Activated B cell treated with CpG ODN at 0.5 μM for 24 hours (primary cell): ENCODE data around the gene FKBP14. TPM values are rescaled to one million over a fixed set of nuclear protein-coding genes. Genes with fewer than 3 reads are reported as not detected.

Source experiments
- ATAC-seq: fragments of 200-7000 bp; cut with Tn5 transposase; one replicate; pipeline ENCODE4 v1.10.0; 2021; ENCODE audit warnings: low read depth, mild to moderate bottlenecking, moderate library complexity
- CTCF ChIA-PET: fragments of 350-600 bp; sonication (Branson Sonifier 250); formaldehyde crosslinking; loops from one replicate; lab custom pipeline; 2021; ENCODE audit warnings: antibody characterized with exemption; lab: Charles Lee
- POLR2A ChIA-PET: fragments of 350-600 bp; sonication (Branson Sonifier 250); formaldehyde crosslinking; loops from one replicate; lab custom pipeline; 2021; ENCODE audit warnings: antibody characterized with exemption; lab: Charles Lee
- DNase-seq: peaks from one replicate; pipeline ENCODE4 v3.0.0; 2022
- H3K27ac Mint-ChIP-seq: one replicate; pipeline ENCODE4 v1.8.0; 2020; ENCODE audit warnings: mixed read lengths
- H3K27me3 Mint-ChIP-seq: one replicate; pipeline ENCODE4 v1.8.0; 2021; ENCODE audit warnings: mixed read lengths
- H3K36me3 Mint-ChIP-seq: one replicate; pipeline ENCODE4 v1.8.0; 2021; ENCODE audit warnings: low read depth, mixed read lengths
- H3K4me1 Mint-ChIP-seq: one replicate; pipeline ENCODE4 v1.8.0; 2021; ENCODE audit warnings: mixed read lengths
- H3K4me3 Mint-ChIP-seq: one replicate; pipeline ENCODE4 v1.8.0; 2020; ENCODE audit warnings: mild to moderate bottlenecking, mixed read lengths
- H3K9me3 Mint-ChIP-seq: one replicate; pipeline ENCODE4 v1.8.0; 2020; ENCODE audit warnings: mixed read lengths
- intact Hi-C: fragments of 100-400 bp; cut with micrococcal nuclease; formaldehyde crosslinking; loops from one replicate; pipeline ENCODE4 v1.15.1; 2024
- total RNA-seq: library from RNA; stranded (reverse); gene quantifications from 2 replicates; pipeline ENCODE4 v1.2.3, GENCODE V29; 2022
- TF ChIP-seq, protein P1 (sequence below): fragments of 200-600 bp; IDR thresholded peaks from one replicate; pipeline ENCODE4 v1.8.0; 2022; ENCODE audit warnings: antibody characterized with exemption, mild to moderate bottlenecking

FKBP14 gene
- total RNA-seq, 1 donor from 2014 or later, result 11.4 TPM

DNA sequence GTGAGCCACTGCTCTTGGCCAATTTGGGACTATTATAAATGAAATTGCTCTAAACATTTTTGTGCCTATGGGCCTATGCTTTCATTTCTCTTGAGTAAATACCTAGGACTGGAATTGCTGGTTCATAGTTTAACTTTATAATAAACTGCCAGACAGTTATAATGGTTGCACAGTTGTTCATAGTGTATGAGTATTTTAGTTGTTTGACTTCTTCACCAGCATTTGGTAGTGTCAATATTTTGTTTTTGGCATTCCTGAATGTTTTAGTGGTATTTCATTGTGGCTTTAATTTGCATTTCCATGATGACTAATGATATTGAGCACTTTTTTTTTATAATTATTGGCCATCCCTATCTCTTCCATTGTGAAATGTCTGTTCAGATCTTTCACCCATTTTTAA, 31.2 kb upstream of the FKBP14 start:
- H3K9me3 Mint-ChIP-seq, result no peaks in the 10 kb centered on the region
- H3K27me3 Mint-ChIP-seq, result no peaks in the 10 kb centered on the region
- ChIA-PET CTCF (no interaction called here), POLR2A (no interaction called here)
- TF ChIP-seq, protein P1, sequence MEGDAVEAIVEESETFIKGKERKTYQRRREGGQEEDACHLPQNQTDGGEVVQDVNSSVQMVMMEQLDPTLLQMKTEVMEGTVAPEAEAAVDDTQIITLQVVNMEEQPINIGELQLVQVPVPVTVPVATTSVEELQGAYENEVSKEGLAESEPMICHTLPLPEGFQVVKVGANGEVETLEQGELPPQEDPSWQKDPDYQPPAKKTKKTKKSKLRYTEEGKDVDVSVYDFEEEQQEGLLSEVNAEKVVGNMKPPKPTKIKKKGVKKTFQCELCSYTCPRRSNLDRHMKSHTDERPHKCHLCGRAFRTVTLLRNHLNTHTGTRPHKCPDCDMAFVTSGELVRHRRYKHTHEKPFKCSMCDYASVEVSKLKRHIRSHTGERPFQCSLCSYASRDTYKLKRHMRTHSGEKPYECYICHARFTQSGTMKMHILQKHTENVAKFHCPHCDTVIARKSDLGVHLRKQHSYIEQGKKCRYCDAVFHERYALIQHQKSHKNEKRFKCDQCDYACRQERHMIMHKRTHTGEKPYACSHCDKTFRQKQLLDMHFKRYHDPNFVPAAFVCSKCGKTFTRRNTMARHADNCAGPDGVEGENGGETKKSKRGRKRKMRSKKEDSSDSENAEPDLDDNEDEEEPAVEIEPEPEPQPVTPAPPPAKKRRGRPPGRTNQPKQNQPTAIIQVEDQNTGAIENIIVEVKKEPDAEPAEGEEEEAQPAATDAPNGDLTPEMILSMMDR, result no peak
- peaks cover 27% of the 10 kb centered on the region for H3K36me3 Mint-ChIP-seq
- DNase-seq (no peak), ATAC-seq (no peak)
- peaks cover 20% of the 10 kb centered on the region for H3K4me1 Mint-ChIP-seq
- intact Hi-C loops, result no loop called here
- H3K27ac Mint-ChIP-seq, result no peak overlapping the region
- H3K4me3 Mint-ChIP-seq, result no peak overlapping the region

DNA sequence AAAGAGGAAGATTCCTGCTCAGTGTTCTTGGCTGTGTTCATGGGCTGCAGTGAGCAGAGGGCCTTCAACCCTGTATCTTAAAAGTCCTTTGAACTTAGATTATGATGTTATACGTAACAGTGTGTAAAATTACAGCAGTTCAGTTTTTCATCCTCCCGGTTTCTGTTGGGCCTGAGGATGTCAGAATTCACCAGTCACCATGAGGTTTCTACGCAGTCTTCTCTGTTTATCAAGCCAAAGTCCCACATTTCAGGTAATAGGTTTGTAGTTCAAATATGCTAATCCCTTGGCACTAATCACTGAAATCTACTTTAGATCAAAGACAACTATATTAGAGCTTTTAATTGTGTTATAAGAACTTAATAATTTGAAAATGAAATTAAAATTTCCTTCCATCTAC, 26.6 kb upstream of the FKBP14 start:
- H3K27me3 Mint-ChIP-seq, result no peaks in the 10 kb centered on the region
- H3K9me3 Mint-ChIP-seq, result no peaks in the 10 kb centered on the region
- no peak overlapping the region for H3K4me3 Mint-ChIP-seq
- ChIA-PET POLR2A (no interaction called here), CTCF (no interaction called here)
- H3K27ac Mint-ChIP-seq, result no peak overlapping the region
- no peaks in the 10 kb centered on the region for H3K4me1 Mint-ChIP-seq
- H3K36me3 Mint-ChIP-seq, result peaks cover 42% of the 10 kb centered on the region
- intact Hi-C loops, result no loop called here
- DNase-seq, result no peak
- ATAC-seq, result no peak
- TF ChIP-seq, protein P1, result no peak

DNA sequence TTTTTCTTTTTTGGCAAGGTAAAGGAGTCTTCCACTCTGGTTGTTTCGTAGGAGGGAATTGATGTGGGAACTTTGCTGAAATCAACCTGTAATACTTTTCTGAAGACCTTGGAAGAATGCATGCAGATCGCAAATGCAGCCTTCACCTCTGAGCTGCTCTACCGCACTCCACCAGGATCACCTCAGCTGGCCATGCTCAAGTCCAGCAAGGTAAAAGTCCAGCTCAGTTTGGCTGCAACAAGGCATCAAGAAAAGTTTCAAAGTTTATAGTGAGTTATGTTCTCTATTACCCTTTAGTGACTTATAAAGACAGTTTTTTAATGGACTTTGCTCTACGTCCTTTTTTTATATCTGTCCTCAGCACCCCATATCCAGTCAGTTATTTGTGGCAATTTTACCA, 22.7 kb upstream of the FKBP14 start:
- no peaks in the 10 kb centered on the region for H3K4me1 Mint-ChIP-seq
- no peak overlapping the region for H3K4me3 Mint-ChIP-seq
- no peaks in the 10 kb centered on the region for H3K27me3 Mint-ChIP-seq
- H3K27ac Mint-ChIP-seq, result no peak overlapping the region
- no peak for ATAC-seq
- no peak for DNase-seq
- H3K9me3 Mint-ChIP-seq, result no peaks in the 10 kb centered on the region
- intact Hi-C loops, result no loop called here
- ChIA-PET POLR2A (no interaction called here), CTCF (interaction anchor here (1.6 kb wide), 1 partner anchor 13 kb away, joined by 10 read pairs; no protein-coding TSS in a partner anchor)
- H3K36me3 Mint-ChIP-seq, result peaks cover 52% of the 10 kb centered on the region
- TF ChIP-seq, protein P1, result no peak

DNA sequence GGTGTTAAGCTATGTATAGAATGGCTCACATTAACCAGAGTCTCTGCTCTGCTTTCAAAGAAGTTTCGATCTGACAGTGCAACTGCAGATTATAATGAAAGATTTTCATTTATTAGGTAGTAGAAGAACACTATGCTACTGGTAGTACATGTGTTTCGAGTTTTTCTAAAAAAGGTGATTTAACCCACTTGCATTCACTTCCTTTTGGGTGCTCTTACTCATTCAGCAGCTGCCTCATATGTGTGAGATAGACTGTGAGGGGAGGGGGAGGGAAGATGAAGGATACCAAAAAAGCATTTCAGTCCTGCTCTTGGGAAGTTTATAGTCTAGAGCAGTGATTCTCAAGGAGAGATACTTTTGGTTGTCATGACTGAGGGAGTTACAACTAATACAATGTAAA, 22.1 kb upstream of the FKBP14 start:
- ATAC-seq (no peak), DNase-seq (no peak)
- CTCF ChIA-PET, result interaction anchor here (1.6 kb wide), 1 partner anchor 13 kb away, joined by 10 read pairs; no protein-coding TSS in a partner anchor
- H3K36me3 Mint-ChIP-seq, result peaks cover 52% of the 10 kb centered on the region
- no peaks in the 10 kb centered on the region for H3K27me3 Mint-ChIP-seq
- no peak overlapping the region for H3K4me3 Mint-ChIP-seq
- no peaks in the 10 kb centered on the region for H3K4me1 Mint-ChIP-seq
- POLR2A ChIA-PET, result no interaction called here
- no peak overlapping the region for H3K27ac Mint-ChIP-seq
- H3K9me3 Mint-ChIP-seq, result no peaks in the 10 kb centered on the region
- intact Hi-C loops, result no loop called here
- TF ChIP-seq, protein P1, result no peak

DNA sequence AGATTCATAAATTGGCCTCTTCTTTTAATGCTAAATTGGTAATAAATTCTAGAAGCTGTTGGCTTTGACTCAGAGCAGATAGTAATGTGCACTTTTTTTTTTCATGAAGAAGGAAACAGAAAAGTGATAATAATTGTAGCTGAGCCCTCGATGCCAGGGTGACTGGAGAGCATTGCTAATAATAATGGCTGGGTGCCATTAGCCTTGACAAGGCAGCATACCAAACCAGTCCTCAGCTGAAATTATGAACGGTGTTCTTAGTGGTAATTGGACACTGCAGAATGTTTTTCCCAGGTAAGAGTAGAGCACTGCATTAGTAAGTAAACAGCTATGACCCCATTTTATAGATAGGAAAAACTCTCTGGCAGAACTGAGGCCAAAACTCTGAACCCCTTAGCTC, 20.6 kb upstream of the FKBP14 start:
- intact Hi-C loops, result no loop called here
- Mint-ChIP-seq H3K4me3 (no peak overlapping the region), H3K27me3 (no peaks in the 10 kb centered on the region), H3K36me3 (peaks cover 42% of the 10 kb centered on the region), H3K4me1 (no peaks in the 10 kb centered on the region), H3K9me3 (no peaks in the 10 kb centered on the region), H3K27ac (no peak overlapping the region)
- ATAC-seq (no peak), DNase-seq (no peak)
- TF ChIP-seq, protein P1, result no peak
- POLR2A ChIA-PET, result no interaction called here
- CTCF ChIA-PET, result no interaction called here
